Stimulated activated naive CD8-positive, alpha-beta T cell treated with anti-CD3 and anti-CD28 coated beads, Interleukin-15, Interleukin-2, amounts not matched to agents 100 U/mL and 50 U/mL, for 24 hours (primary cell): ENCODE data around the gene MOB3A.

ENCODE experiments used
- ATAC-seq: fragments of 150-1000 bp; cut with Tn5 transposase; one replicate; pipeline ENCODE4 v1.10.0; 2021
- DNase-seq: peaks from one replicate; pipeline ENCODE4 v3.0.0; 2021

MOB3A gene

DNA sequence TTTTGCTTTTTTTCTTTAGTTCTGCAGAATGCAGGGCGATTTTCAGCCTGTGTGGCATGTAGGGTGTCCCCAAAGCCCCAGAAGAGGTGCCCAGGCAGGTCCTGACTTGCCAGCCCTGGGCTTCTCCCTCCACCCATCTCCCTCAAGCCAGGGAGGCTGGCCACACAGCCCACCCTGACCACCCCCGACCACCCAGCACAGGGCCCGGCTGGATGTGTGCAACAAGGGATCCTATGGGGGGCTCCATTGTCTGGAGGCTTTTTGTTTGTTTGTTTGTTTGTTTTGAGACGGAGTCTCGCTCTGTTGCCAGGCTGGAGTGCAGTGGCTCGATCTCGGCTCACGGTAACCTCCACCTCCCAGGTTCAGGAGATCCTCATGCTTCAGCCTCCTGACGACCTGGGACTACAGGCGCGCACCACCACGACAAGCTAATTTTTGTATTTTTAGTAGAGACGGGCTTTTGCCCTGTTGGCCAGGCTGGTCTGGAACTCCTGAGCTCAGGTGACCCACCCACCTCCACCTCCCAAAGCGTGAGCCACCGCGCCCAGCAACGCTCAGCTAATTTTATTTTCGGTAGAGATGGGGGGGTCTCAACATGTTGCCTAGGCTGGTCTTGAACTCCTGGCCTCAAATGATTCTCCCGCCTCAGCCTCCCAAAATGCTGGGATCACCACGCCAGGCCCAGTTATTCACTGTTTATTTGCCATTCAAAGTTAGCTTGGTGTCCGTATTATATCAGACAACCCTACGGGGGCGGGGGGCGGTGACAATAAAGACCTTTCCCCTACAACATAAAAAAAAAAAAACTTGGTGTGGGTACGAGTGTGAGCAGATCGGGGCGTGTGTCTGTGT is 37.3 kb downstream of the MOB3A start:
- ATAC-seq, result no peak
- no peak for DNase-seq

- DNase-seq (no peak), ATAC-seq (no peak)
These were observed 38.3 kb downstream of the MOB3A start for GRCh38 chr19:2057484-2058469.

DNA sequence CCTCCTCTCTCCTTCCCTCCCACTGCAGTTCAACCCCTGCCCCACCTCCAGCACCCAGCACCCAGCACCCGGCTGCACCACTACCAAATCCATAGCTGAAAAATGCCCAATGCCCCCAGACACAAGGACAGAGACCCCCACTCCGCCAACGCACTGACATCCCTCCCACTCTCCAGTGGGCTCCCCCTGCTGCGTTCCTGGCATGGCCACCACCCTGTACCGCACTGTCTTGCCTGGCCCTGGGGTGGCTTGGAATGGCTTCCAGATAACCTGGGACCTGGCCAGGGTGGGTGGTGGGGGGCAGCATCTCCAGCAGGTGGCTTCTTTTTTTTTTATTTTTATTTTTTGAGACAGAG is 39.3 kb downstream of the MOB3A start:
- ATAC-seq (no peak), DNase-seq (no peak)

- DNase-seq, result no peak
- ATAC-seq, result no peak
These were observed 39.9 kb downstream of the MOB3A start for GRCh38 chr19:2055931-2056836.

- DNase-seq (no peak), ATAC-seq (no peak)
These were observed 41.4 kb downstream of the MOB3A start for GRCh38 chr19:2054763-2055162.

DNA sequence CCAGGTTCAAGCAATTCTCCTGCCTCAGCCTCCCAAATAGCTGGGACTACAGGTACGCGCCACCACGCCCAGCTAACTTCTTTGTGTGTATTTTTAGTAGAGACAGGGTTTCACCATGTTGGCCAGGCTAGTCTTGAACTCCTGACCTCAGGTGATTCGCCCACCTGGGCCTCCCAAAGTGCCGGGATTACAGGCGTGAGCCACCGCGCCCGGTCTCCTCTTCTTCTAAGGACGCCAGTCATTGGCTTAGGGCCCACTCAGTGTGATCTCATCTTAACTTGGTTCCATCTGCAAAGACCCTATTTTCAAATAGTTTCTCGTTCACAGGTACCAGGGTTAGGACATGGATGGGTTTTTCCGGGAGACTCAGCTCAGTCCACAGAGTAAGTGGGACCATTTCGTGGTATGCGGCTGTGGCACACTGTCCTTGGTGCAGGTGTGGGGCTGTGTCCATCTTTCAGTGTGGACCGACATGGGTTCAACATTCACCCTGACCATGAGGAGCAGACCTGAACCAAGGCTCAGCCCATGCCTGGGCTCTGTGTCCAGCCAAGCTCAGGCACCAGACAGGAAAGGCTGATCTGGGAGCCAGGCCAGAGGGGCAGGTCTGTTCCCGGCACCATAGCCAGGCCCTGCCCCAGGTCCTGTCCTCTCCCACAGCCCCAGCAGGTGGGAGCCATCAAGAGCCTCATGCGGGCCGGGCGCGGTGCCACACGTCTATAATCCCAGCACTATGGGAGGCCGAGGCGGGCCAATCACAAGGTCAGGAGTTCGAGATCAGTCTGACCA is 42.3 kb downstream of the MOB3A start:
- ATAC-seq, result no peak
- no peak for DNase-seq

GRCh38 chr19:2051773-2052704 is 44.1 kb downstream of the MOB3A start:
- DNase-seq, result peak; percentile 65
- ATAC-seq, result peak; percentile 20

DNA sequence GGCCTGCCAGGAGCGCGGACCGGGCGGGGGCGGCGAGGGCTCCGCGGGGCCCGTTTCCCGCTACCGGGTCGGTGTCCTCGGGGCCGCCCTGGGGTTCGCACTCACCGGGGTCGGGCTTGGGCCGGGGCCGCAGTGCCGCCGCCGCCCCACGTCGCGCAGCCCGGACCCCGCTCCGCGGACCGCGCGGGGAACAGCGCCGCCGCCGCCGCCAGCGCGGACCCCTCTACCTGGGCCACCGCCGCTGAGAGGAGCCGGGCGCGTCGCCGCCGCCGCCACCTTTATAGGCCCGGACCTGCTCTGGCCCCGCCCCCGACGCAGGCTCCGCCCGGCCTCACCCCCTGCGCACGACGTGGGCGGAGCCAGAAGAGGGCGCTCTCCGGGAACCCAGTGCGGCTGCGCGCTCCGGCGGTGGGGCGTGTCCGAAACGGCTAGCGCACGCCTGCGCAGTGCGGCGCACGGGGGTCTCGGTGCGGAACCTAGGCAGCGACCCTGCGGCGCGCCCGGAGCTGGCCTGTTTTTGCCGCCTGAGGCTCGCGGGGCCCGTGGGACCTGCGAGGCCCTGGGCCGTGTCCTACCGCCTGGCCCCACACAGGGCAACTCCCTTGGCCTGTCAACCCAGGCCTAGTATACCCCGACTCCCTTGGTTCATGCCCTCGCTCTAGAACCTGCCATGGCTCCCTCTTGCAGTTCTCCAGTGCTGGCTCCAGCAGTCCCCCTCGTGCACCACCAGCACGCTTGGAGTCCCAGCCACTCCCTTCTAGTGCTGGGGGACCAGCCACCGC is 44.9 kb downstream of the MOB3A start, which contains the start of gene MKNK2:
Gene MKNK2 (minus strand): TSS at position 254 of the 782 bp plus-strand sequence. CDS start 393 bp downstream, outside the sequence.
- DNase-seq (peak; percentile 99), ATAC-seq (peak; percentile 83)

GRCh38 chr19:2050349-2050990 is 45.7 kb downstream of the MOB3A start:
- DNase-seq (no peak), ATAC-seq (peak; percentile 2)

DNA sequence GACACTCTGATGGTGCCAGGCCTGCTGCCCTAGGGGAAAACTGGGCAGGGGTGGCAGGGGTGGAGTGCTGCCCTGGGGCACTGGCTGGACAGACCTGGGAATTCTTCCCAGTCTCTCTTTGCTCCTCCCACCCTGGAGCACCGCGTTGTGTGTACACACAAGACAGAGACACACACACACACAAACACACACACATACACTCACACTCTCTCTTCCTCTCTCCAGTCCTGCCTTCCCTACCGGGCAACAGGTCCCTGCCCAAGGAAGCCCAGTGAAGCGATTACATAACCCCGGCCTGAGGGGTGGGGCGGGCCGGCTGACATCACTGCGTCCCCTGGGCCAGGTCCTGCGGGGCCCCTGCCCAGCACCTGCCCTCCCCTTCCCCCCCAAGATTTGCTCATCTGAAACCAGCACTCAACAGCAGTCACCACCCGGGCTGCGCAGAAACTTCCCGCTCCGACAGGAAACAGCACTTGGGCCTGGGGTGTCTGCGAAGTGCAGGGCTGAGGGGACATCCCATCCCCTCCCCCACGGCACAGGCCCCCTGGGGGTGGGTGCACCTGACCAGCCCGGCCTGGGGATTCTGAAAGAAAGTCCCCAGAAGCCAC is 46.3 kb downstream of the MOB3A start:
- DNase-seq, result peak; percentile 70
- ATAC-seq, result peak; percentile 17

DNA sequence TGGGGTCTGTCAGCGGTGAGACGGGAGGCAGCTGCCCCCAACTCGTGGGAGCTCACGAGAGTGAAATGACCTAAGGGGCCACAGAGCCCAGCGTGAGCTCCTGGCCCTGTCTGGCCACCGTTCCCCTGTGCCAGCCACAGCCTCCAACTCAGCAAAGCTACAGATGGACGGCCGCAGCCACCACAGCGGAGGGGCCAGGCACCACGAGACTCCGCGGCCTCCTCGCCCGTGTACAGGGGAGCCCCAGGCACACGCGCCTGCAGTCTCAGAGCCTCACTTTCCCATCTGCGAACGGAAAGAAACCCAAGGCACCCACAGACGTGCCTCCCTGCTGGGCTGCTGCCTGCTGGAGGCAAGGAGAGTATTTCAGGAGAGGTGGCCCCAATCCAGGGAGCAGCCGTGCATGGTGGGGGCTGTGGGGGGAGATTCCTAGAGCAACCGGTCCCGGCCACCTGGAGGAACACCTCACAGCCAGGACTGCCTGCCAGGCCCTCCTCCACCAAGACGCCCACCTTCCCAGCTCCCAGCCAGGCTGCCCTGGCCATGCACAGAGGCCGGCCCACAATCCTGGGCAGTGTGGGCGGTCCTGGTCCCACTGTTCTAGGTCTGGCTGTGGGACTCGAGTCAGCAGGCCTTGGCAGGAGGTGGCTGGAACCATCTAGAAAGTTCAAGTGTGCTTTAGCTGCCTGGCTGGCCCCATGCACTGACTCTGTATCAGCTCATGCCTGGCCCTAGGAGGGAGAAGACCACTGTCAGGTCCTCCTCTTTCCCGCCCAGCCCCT is 47.0 kb downstream of the MOB3A start:
- DNase-seq, result no peak
- no peak for ATAC-seq

DNA sequence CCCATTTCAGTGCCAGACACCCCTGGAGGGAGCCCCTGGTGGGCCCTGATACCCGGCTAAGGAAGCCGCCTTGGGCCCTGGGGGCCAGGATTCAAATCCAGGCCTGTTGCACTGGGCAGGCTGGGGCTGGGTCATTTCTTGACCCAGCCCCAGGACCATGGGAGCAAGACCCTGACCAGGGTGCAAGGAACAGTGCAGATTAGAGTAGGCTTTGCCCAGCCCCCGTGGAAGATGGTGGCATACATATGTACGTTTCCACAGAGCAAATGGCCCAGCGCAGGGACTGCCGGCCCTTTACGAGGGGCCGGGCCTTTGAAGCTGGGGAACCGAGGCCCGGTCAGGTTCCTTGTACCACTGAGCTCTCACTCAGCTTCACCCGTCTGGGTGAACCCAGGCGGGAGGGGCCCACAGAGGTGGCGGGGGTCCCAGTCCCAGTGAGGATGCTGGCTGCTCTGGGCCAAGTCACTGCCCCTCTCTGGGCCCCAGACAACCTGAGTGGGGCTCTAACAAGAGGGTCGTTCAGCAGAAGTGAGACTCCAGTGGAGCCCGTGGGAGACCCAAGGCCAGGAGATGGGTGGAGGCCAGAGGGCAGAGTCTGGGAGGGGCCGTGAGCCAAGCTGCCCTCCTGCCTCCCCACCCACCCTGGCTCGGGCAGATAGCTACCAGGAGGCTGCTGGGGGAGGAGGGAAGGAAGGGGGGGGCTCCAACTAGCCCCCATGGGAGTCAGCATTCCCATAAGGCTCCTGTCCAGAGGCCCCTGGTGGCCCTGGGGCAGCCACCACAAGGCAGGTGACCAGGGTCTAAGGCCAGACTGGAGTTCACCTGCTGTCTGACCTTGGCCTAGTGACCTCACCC is 47.8 kb downstream of the MOB3A start:
- ATAC-seq (no peak), DNase-seq (no peak)

DNA sequence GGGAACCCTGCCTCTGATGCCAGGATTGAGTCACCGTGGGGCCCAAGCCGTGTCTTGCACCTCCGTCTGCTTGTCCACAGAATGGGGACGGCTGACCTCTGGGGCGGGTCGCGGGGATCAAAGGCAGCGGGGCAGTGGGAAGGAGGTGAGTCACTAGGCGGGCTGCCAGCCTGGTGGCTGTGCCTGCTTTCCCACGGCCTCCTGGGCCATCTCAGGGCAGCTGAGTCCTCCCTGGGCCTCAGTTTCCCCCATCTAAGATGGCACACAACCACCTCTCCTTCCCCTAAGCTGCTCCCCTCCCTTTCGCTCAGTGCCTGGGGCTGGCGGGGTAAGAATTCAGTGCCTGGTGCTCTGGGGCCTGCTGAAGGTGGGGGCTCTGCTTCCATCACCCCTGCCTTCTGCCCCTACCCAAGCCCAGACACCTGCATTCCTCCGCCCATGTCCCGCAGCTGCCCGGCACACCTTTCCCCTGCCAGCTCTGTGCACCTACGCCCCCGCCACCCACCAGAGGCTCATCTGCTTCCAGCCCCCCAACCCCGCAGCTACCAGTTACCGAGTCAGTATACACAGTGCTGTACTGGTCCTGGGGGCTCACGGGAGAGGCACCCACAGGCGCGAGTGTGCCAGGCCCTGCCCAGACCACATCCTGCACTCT is 48.5 kb downstream of the MOB3A start:
- ATAC-seq (no peak), DNase-seq (no peak)

GRCh38 chr19:2047076-2047448 is 49.1 kb downstream of the MOB3A start:
- DNase-seq (no peak), ATAC-seq (no peak)

DNA sequence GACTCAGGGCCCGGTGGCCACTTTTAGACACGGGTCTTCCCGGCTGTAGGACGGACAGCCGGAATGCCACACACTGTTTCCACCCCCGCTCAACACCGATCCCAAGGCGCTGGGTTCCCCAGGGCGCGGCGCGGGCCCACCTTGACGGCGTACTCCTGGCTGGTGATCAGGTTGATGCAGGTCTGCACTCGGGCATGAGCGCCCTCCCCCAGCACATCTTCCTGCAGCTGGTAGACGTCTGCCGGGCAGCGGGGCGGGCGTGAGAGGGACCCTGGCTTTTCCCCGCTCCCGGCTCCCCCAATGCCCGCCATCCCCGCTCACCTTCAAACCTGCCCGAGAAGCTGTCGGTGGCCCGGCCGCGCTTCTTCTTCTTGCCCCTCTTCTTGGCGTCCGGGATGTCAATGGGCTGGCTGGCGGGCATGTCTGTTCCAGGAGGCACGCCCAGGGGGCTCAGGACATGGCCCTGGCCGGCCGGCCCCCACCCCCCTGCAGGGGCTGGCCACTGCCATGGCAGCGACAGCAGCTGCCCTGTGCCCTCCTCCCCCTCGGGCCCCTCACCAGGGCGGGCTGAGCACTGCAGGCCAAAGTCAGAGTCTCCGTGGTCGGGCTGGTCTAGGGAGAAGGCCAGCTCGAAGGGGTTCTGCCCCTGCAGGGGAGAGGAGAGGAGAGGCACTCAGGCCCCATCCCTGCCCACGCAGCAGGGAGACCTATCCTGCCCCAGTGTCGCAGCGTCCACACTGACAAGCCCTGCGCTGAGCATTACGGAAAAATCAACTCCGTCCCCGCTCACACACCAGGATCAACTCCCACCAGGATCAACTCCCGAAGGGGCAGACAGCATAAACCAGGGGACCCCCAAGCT is 49.8 kb downstream of the MOB3A start:
- ATAC-seq (no peak), DNase-seq (no peak)
